Stimulated activated CD4-positive, alpha-beta T cell treated with anti-CD3 and anti-CD28 coated beads, Interleukin-4, amount 100 ng/mL, for 48 hours (primary cell): Measurements from ENCODE around the gene AREL1.
"Not testable (repeated sequence)": the region's sequence is repeated elsewhere in the genome, so short reads cannot be mapped to it uniquely, and the experiment has no call there.

Experiments
- DNase-seq, 2 donors: peaks; one replicate each; pipeline ENCODE4 v3.0.0-alpha.2; 2020; ENCODE audit warnings: low read depth in 2 of 2

AREL1 gene

DNA sequence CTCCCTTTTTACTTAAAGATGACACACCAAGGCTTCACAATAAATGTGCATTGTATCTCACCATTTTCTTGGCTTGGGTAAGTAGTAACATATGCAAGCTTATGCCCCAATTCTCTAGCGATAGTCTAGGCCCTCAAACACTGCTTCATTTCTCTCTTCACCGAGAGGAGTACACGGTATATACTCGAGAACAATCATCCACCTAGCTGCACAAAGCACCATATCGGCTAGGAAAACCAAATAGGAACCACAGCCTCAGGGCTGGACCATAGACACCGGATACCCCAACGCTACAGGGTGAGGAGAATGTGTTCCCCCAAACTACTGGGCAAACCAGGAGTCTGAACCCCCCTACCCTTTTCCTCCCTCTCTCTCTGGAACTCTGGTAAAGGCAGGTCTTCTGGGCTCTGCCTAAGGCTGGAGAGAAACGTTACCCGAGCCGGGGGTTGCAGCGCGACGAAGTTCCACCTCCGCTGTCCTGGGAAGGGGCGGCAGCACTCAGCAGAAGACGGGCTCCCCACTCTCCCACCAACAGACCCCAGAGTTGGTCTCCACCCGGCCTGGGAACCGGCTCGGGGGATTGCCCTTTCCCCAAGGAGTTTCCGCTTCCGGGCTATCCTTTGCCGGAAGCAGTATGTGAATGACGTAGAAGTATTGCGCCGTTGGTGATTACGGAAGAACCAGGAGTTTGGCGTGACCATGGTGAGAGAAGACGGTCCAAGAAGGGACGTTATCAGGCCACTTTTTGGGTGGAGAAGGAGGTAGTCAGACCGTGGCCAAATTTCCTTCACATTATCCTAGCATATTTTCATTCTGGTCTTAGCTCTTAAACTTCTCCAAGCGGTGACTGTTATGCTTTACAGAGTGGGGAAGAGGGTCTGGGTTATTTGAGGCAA is at the start of gene AREL1, which contains the start of gene FCF1:
TSS of gene AREL1 (minus strand) at position 582 of the 896 bp plus-strand sequence. CDS start 27,465 bp downstream, outside the sequence.
TSS of gene FCF1 (plus strand) at position 646 of the 896 bp plus-strand sequence. CDS start at position 700, 54 bp downstream.
- DNase-seq, result peak; percentile 64 to 75

DNA sequence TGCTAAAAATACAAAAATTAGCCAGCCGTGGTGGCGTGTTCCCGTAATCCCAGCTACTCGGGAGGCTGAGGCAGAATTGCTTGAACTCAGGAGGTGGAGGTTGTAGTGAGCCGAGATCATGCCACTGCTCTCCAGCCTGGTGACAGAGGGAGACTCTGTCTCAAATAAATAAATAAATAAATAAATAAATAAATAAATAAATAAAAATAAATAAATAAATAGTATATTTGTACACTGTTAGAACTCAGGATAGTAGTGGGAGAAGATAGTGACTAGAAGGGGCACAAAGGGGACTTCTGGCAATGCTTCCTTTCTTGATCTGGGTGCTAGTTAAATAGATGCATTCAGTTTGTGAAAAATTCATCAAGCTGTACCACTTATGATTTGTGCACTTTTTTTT is 45.6 kb upstream of the AREL1 start:
- not testable (repeated sequence) for DNase-seq

GRCh38 chr14:74756326-74756725 is 43.4 kb upstream of the AREL1 start:
- no peak for DNase-seq

- DNase-seq, result no peak
These were observed 42.0 kb upstream of the AREL1 start for GRCh38 chr14:74754899-74755298.

DNA sequence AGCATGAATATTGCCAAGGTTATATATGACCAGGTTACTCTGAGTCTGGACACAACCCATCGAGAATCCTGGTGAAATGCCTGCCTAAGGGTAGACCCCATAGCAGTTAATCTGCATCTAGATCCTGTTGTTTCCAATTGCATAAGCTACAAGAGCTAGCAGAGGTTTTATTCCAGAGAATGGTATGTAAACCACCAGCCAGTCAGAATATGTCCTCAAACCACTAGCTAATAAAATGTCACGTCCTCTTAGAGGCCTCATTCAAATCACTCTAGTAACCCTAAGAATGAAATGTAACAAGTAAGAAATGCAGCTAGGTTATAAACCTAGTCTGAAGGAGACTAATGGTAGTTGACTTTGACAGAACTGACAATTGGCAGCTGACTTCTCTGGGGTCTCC is 41.3 kb upstream of the AREL1 start:
- no peak for DNase-seq

GRCh38 chr14:74747237-74747636 is 34.4 kb upstream of the AREL1 start:
- no peak for DNase-seq

DNA sequence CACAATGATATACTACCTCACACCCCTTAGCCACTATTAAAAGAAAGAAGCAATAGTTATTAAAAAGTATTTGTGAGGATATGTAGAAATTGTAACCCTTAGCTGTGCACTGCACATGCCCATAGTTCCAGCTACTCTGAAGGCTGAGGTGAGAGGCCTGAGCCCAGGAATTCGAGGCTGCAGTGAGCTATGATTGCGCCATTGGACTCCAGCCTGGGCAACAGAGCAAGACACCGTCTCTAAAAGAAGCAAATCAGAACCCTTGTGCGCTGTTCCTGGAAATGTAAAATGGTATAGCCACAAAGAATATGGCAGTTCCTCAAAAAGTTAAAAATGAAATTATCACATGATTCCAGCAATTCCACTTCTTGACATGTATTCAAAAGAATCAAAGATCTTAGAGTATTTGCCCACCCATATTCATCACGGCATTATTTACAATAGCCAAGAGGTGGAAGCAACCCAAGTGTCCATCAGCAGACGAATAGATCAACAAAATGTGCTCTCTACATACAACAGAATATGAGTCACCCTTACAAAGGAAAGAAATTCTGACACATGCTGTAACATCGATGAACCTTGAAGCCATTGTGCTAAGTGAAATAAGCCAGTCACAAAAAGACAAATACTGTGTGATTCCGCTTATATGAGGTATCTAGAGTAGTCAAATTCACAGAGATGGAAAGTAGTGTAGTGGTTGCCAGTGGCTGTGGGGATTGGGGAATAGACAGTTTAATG is 26.6 kb upstream of the AREL1 start:
- DNase-seq, result no peak

DNA sequence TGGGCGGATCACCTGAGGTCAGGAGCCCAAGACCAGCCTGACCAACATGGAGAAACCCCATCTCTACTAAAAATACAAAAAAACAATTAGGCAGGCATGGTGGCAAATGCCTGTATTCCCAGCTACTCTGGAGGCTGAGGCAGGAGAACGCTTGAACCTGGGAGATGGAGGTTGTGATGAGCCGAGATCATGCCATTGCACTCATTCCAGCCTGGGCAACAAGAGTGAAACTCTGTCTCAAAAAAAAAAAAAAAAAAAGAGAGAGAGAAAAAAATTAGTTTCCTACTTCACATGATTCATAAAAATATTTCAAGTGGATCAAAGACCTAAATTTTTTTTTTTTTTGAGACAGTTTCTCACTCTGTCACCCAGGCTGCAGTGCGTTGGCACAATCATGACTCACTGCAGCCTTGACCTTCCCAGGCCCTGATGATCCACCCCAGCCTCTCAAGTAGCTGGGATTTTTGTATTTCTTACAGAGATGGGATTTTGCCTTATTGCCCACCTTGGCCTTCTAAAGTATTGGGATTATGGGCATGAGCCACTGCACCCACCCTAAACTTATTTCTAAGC is 25.0 kb upstream of the AREL1 start:
- DNase-seq, result no peak

DNA sequence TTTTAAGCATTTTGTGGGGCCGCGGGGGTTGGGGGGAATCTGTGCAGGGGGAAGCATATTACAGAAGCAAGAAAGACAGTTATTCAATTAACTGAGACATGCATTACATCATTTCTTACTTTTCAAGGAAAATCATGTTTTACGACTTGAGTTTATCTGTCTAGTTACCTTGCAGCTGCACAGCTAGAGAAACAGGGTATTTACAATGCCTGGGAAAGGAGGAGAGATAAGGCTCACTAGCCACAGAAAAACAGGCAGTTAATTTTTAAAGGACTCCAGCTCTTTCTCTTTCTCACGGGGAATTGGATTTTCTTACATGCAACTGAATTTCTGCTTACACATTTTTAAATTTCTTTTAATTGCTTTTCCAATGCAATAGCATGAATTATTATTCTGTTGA is 22.2 kb upstream of the AREL1 start:
- DNase-seq, result no peak

GRCh38 chr14:74733221-74733620 is 20.3 kb upstream of the AREL1 start:
- DNase-seq, result no peak

- no peak for DNase-seq
These were observed 19.5 kb upstream of the AREL1 start for GRCh38 chr14:74732387-74732786.

DNA sequence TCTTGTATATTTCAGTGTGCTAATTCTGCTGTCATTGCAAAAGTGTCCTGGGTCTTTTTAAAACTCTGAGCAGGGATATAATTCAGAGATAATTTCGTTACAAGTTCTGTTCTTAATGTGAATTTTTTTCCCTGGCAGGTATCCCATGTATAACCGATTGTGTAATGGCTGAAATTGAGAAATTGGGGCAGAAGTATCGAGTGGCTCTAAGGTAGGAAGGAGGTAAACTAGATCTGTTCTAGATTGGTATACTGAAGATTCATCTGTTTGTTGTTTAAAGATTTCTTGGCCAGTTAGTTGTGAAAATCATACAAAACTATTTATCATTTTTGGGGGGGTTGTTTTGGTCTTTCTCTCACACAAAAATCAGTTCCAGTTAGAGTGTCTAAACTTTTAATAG is 10.3 kb upstream of the AREL1 start:
- no peak for DNase-seq

DNA sequence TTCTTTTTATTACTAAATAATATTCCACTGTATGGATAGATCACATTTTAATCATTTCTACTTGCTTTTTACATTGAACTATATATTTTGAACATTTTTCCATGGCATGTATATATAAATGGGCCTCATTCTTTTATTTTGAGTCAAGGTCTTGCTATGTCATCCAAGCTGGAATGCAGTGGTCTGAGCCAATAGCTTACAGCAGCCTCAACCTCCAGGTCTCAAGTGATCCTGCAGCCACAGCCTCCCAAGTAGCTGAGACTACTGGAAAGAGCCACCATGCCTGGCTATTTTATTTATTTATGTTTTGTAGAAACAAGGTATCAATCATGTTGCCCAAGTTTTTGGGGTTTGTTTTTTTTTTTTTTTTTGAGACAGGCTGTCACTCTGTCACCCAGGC is 7.6 kb upstream of the AREL1 start:
- no peak for DNase-seq

GRCh38 chr14:74713395-74713735 is 485 bp upstream of the AREL1 start:
- no peak for DNase-seq

GRCh38 chr14:74711651-74712050 is 1.2 kb downstream of the AREL1 start:
- DNase-seq, result no peak

- DNase-seq, result no peak
These were observed 2.4 kb downstream of the AREL1 start for GRCh38 chr14:74710480-74710879.

DNA sequence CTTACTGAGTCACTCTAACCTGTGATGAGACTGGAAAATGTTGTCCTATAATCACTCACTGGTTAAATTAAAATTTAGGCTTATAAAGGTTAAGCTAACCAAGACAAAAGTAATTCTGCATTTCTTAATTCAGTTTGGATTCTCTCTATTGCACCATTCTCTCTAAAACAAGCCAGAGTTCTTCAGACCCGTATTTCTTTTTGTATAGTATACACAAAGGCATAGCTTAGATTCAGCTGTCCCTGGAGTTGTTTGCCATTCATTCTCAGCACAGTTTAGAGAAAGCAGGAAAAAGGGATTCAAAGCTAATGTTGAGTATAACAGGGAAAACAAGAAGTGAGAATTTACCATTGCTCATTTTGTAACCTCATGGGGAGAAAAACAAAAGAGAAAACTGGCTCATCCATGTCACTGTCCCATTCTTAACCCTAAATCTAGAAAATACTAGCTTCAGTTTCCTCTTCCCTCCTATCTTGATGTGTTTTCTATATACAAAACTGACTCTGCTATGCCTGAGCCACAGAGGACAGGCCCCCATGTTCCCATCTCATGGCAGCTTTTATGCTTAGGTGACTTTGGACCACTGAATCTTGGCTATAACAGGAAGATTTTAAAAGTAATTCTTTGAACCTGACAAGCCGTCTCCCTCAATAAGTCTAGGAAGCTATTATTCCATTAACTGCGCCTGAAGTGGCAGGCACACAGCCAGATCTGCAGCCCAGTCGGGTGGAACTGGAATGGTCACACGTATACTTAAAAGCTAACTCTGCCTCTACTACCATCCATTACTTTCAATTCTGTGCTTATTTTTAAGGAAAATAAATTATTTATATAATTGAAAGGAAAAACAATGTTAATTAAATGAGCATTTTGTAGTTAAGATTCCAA is 7.0 kb downstream of the AREL1 start:
- DNase-seq, result no peak

GRCh38 chr14:74704656-74705055 is 8.2 kb downstream of the AREL1 start:
- DNase-seq, result no peak

- DNase-seq, result no peak
These were observed 9.8 kb downstream of the AREL1 start for GRCh38 chr14:74703043-74703442.

- no peak for DNase-seq
These were observed 10.6 kb downstream of the AREL1 start for GRCh38 chr14:74702293-74702692.

DNA sequence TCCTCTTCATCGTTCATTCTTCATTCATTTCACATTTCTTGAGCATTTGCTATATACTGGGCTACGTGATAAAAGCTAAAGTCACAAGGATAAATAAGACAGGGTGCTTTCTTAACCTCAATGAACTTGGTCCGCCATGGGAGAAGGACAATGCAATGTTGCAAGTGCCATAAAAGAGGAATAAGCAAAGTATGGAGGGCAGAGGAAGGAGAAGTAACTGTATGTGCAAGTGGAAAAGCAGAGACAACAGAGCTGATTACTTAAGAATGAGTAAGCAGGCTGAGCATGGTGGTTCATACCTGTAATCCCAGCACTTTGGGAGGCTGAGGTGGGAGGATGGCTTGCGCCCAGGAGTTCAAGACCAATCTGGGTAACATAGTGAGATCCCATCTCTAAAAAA is 14.4 kb downstream of the AREL1 start:
- DNase-seq, result no peak

DNA sequence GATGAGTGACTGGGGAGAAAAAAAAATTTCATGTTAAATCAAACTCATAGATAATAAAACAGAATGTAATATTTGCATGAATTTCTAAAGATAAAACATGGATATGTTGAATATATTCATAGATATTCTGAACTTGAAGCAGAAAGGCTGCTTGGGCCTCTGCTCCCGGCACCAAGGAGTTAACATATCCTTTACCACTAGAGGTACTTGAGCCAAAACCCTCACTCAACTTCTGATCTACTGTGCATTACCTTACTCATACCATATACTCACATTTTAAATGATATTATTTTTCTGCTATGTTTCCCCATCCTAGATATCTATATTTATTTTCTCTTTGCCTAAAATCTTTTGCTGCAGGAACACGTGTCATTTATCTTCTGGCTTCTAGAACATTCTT is 14.9 kb downstream of the AREL1 start:
- no peak for DNase-seq
